NCI-H187 treated with DMSO at 0.1 percent for 48 hours (cell line): ENCODE measurements around the gene CUL3.
"Not testable (repeated sequence)": the region's sequence is repeated elsewhere in the genome, so short reads cannot be mapped to it uniquely, and the experiment has no call there.

Experiments
- DNase-seq: peaks from one replicate; lab custom pipeline; 2025; lab: John Stamatoyannopoulos, UW

The CUL3 gene

GRCh38 chr2:224538561-224539138 lies 46.5 kb downstream of the CUL3 start:
- DNase-seq = no peak

- no peak for DNase-seq
Measured at GRCh38 chr2:224532931-224533330, 52.2 kb downstream of the CUL3 start.

GRCh38 chr2:224532441-224532840 lies 52.7 kb downstream of the CUL3 start:
- DNase-seq = no peak

GRCh38 chr2:224528171-224528570 lies 57.0 kb downstream of the CUL3 start:
- no peak for DNase-seq

- DNase-seq = no peak
Measured at GRCh38 chr2:224525774-224526173, 59.4 kb downstream of the CUL3 start.

GRCh38 chr2:224524657-224525056 lies 60.5 kb downstream of the CUL3 start:
- DNase-seq = no peak

GRCh38 chr2:224523626-224524577 lies 61.3 kb downstream of the CUL3 start:
- no peak for DNase-seq

GRCh38 chr2:224522483-224522882 lies 62.7 kb downstream of the CUL3 start:
- not testable (repeated sequence) for DNase-seq

GRCh38 chr2:224520064-224520463 lies 65.1 kb downstream of the CUL3 start:
- no peak for DNase-seq

GRCh38 chr2:224518806-224519580 lies 66.2 kb downstream of the CUL3 start:
- no peak for DNase-seq

- DNase-seq = no peak
Measured at GRCh38 chr2:224517963-224518362, 67.2 kb downstream of the CUL3 start.

GRCh38 chr2:224516393-224516792 lies 68.8 kb downstream of the CUL3 start:
- DNase-seq = not testable (repeated sequence)

- DNase-seq = no peak
Measured at GRCh38 chr2:224513991-224514390, 71.2 kb downstream of the CUL3 start.

- no peak for DNase-seq
Measured at GRCh38 chr2:224507789-224508188, 77.4 kb downstream of the CUL3 start.

- DNase-seq = no peak
Measured at GRCh38 chr2:224506494-224506893, 78.7 kb downstream of the CUL3 start.

GRCh38 chr2:224498991-224499390 lies 86.2 kb downstream of the CUL3 start:
- no peak for DNase-seq

- no peak for DNase-seq
Measured at GRCh38 chr2:224492531-224492930, 92.6 kb downstream of the CUL3 start.

- DNase-seq = not testable (repeated sequence)
Measured at GRCh38 chr2:224487940-224488339, 97.2 kb downstream of the CUL3 start.

- DNase-seq = not testable (repeated sequence)
Measured at GRCh38 chr2:224485081-224486014, 99.8 kb downstream of the CUL3 start.

GRCh38 chr2:224479826-224480225 lies 105.3 kb downstream of the CUL3 start:
- no peak for DNase-seq

GRCh38 chr2:224472827-224473226 lies 112.3 kb downstream of the CUL3 start:
- DNase-seq = no peak
